ENCODE measurements around the gene IKBKE.

- TF ChIP-seq, protein P1, sequence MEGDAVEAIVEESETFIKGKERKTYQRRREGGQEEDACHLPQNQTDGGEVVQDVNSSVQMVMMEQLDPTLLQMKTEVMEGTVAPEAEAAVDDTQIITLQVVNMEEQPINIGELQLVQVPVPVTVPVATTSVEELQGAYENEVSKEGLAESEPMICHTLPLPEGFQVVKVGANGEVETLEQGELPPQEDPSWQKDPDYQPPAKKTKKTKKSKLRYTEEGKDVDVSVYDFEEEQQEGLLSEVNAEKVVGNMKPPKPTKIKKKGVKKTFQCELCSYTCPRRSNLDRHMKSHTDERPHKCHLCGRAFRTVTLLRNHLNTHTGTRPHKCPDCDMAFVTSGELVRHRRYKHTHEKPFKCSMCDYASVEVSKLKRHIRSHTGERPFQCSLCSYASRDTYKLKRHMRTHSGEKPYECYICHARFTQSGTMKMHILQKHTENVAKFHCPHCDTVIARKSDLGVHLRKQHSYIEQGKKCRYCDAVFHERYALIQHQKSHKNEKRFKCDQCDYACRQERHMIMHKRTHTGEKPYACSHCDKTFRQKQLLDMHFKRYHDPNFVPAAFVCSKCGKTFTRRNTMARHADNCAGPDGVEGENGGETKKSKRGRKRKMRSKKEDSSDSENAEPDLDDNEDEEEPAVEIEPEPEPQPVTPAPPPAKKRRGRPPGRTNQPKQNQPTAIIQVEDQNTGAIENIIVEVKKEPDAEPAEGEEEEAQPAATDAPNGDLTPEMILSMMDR (IDR thresholded peaks at IDR 0.05; ENCODE audit: control extremely low read depth in 1 of 3, insufficient read depth in 1 of 3, low read depth in 1 of 3, low read length in 3 of 3) = no peak
- no peak for TF ChIP-seq EP300 (IDR thresholded peaks at IDR 0.05; ENCODE audit: borderline replicate concordance in 1 of 2, low read depth in 2 of 2, low read length in 2 of 2)
These were observed 9.9 kb downstream of the IKBKE start for GRCh38 chr1:206480211-206480610.

Data from H1 (cell line).